GM23338 (cell line): Measurements from ENCODE around the gene MAPRE3. TPM values are rescaled to one million over a fixed set of nuclear protein-coding genes. Genes with fewer than 3 reads are reported as not detected.
A peak's percentile ranks its signal among the peaks of the same experiment; 100 is the strongest.

ENCODE experiments used
- ATAC-seq: fragments of 200-7000 bp; cut with Tn5 transposase; 3 replicates; pipeline ENCODE4 v1.9.1; 2020
- DNase-seq: peaks from one replicate; pipeline ENCODE4 v3.0.0-alpha.2; 2015; ENCODE audit warnings: low spot score
- H2AFZ ChIP-seq: fragments of 200-600 bp; sonication (generic); 2 replicates; pipeline ENCODE4 v1.8.0; 2016; ENCODE audit warnings: antibody characterized with exemption, mild to moderate bottlenecking, moderate library complexity
- H3F3A ChIP-seq: fragments of 200-600 bp; sonication (generic); replicated peaks from 2 replicates; pipeline ENCODE4 v1.8.0; 2017; ENCODE audit warnings: antibody characterized with exemption, mixed run types, low read depth
- H3K27ac ChIP-seq: fragments of 200-600 bp; sonication (generic); 2 replicates; pipeline ENCODE4 v1.6.1; 2016; ENCODE audit warnings: low read depth
- H3K27me3 ChIP-seq: fragments of 200-600 bp; sonication (generic); 2 replicates; pipeline ENCODE4 v1.8.0; 2016; ENCODE audit warnings: mild to moderate bottlenecking, mixed run types, moderate library complexity; ENCODE audit not compliant: insufficient read depth
- H3K36me3 ChIP-seq: fragments of 200-600 bp; sonication (generic); 2 replicates; pipeline ENCODE4 v1.8.0; 2016; ENCODE audit warnings: mild to moderate bottlenecking; ENCODE audit not compliant: insufficient read depth
- H3K4me1 ChIP-seq: fragments of 200-600 bp; sonication (generic); 2 replicates; pipeline ENCODE4 v1.8.0; 2016; ENCODE audit warnings: mild to moderate bottlenecking, moderate library complexity; ENCODE audit not compliant: insufficient read depth
- H3K4me2 ChIP-seq: fragments of 200-600 bp; sonication (generic); 2 replicates; pipeline ENCODE4 v1.7.1; 2017; ENCODE audit warnings: mixed run types
- H3K4me3 ChIP-seq: fragments of 200-600 bp; sonication (generic); 2 replicates; pipeline ENCODE4 v1.6.1; 2016; ENCODE audit warnings: mixed run types
- H3K79me2 ChIP-seq: fragments of 200-600 bp; sonication (generic); replicated peaks from 2 replicates; pipeline ENCODE4 v1.8.0; 2017; ENCODE audit warnings: mild to moderate bottlenecking; ENCODE audit not compliant: insufficient read depth
- H3K9me2 ChIP-seq: fragments of 200-600 bp; sonication (generic); 2 replicates; pipeline ENCODE4 v1.8.0; 2017; ENCODE audit not compliant: insufficient read depth
- H4K20me1 ChIP-seq: fragments of 200-600 bp; sonication (generic); replicated peaks from 2 replicates; pipeline ENCODE4 v1.8.0; 2017; ENCODE audit warnings: mild to moderate bottlenecking; ENCODE audit not compliant: insufficient read depth
- H3K27ac Mint-ChIP-seq: 2 replicates; pipeline ENCODE4 v1.8.0; 2020; ENCODE audit warnings: inconsistent platforms, mild to moderate bottlenecking, moderate library complexity, mixed read lengths
- H3K27me3 Mint-ChIP-seq: 3 replicates; pipeline ENCODE4 v1.8.0; 2022; ENCODE audit warnings: low read depth, mild to moderate bottlenecking, moderate library complexity, mixed read lengths, inconsistent platforms; ENCODE audit not compliant: insufficient read depth, poor library complexity
- H3K36me3 Mint-ChIP-seq: 3 replicates; pipeline ENCODE4 v1.8.0; 2021; ENCODE audit warnings: low read depth, mild to moderate bottlenecking, inconsistent platforms, moderate library complexity, mixed read lengths
- H3K4me1 Mint-ChIP-seq: 3 replicates; pipeline ENCODE4 v1.8.0; 2020; ENCODE audit warnings: mild to moderate bottlenecking, inconsistent platforms, mixed read lengths
- H3K4me3 Mint-ChIP-seq: 3 replicates; pipeline ENCODE4 v1.8.0; 2021; ENCODE audit warnings: moderate library complexity, mild to moderate bottlenecking, inconsistent platforms, mixed read lengths
- H3K9me3 Mint-ChIP-seq: 3 replicates; pipeline ENCODE4 v1.8.0; 2020; ENCODE audit warnings: moderate library complexity, mild to moderate bottlenecking, inconsistent platforms, mixed read lengths
- CTCF ChIP-seq, 2 experiments: fragments of 200-600 bp in 1 of 2; sonication (generic) in 1 of 2; conservative IDR thresholded peaks; 2 replicates each; pipeline versions ENCODE4 v1.5.1 to v1.6.1; 2016 to 2017; ENCODE audit warnings: antibody characterized with exemption in 2 of 2, low read depth in 2 of 2, mild to moderate bottlenecking in 2 of 2, moderate library complexity in 1 of 2
- ETS1 ChIP-seq: IDR thresholded peaks from 2 replicates; pipeline ENCODE4 v1.6.1; 2016; ENCODE audit warnings: antibody characterized with exemption
- EZH2 ChIP-seq: fragments of 200-600 bp; sonication (generic); IDR thresholded peaks from one replicate; pipeline ENCODE4 v1.8.0; 2017; ENCODE audit warnings: antibody characterized with exemption, mild to moderate bottlenecking, low read depth; ENCODE audit not compliant: unreplicated experiment
- EZH2phosphoT487 ChIP-seq: fragments of 200-600 bp; sonication (generic); IDR thresholded peaks from one replicate; pipeline ENCODE4 v1.8.1; 2018; ENCODE audit warnings: antibody characterized with exemption; ENCODE audit not compliant: unreplicated experiment
- JUNB ChIP-seq: IDR thresholded peaks from one replicate; pipeline ENCODE4 v1.6.1; 2016; ENCODE audit warnings: antibody characterized with exemption; ENCODE audit not compliant: unreplicated experiment
- REST ChIP-seq: IDR thresholded peaks from one replicate; pipeline ENCODE4 v1.6.1; 2018; ENCODE audit warnings: antibody characterized with exemption; ENCODE audit not compliant: unreplicated experiment
- ZNF114 ChIP-seq: fragments of 250-450 bp; sonication (Bioruptor Pico); IDR thresholded peaks from 2 replicates; pipeline ENCODE4 v1.5.0; 2020; ENCODE audit warnings: mild to moderate bottlenecking, moderate library complexity
- ZNF331 ChIP-seq: fragments of 250-450 bp; sonication (Bioruptor Pico); IDR thresholded peaks from 2 replicates; pipeline ENCODE4 v1.5.0; 2020; ENCODE audit warnings: low read depth, mild to moderate bottlenecking, moderate library complexity
- ZNF462 ChIP-seq: fragments of 250-450 bp; sonication (Bioruptor Pico); IDR thresholded peaks from 2 replicates; pipeline ENCODE4 v1.5.0; 2020; ENCODE audit warnings: mild to moderate bottlenecking, moderate library complexity
- polyA plus RNA-seq: library from polyadenylated mRNA; unstranded; fragments of >200 nt; fragmentation: Nextera tagmentation; extraction: Ambion mirVana; gene quantifications from 2 replicates; pipeline ENCODE4 v1.2.1, GENCODE V29; 2016
- total RNA-seq: library from RNA; depleted of rRNA; stranded (reverse); fragments of >200 nt; shearing (Covaris generic); gene quantifications from 2 replicates; pipeline ENCODE4 v1.2.3, GENCODE V29; 2014

The MAPRE3 gene
- total and polyA plus RNA-seq, 2 experiments from 2014 or later, result 3.3 to 4.5 TPM

GRCh38 chr2:26975656-26976055 lies 5.2 kb downstream of the MAPRE3 start:
- no peak for TF ChIP-seq JUNB
- no peak for TF ChIP-seq ETS1
- no peak for TF ChIP-seq CTCF (conservative IDR thresholded peaks at IDR 0.05; ENCODE audit: low read depth in 2 of 2)
- TF ChIP-seq ZNF114 (CRISPR knock-in tag), result no peak
- TF ChIP-seq ZNF462 (CRISPR knock-in tag), result no peak
- TF ChIP-seq ZNF331 (CRISPR knock-in tag), result no peak
- no peak for TF ChIP-seq REST
- no peak for TF ChIP-seq EZH2phosphoT487
- TF ChIP-seq EZH2, result no peak
- H3K4me3 ChIP-seq, result no peak overlapping the region
- H2AFZ ChIP-seq, result no peak overlapping the region
- 0 out of 2 replicates have a peak, but pooled peaks cover 12% of the 10 kb centered on the region for H3F3A ChIP-seq
- no peak overlapping the region for H3K27ac ChIP-seq
- ATAC-seq (no peak), DNase-seq (no peak)
- H3K9me3 Mint-ChIP-seq, result no peaks in the 10 kb centered on the region; the same call in 2 of the 3 replicates
- peaks cover 8% of the 10 kb centered on the region for H3K27me3 Mint-ChIP-seq
- H3K4me1 Mint-ChIP-seq, result peaks cover 33% of the 10 kb centered on the region
- H3K27me3 ChIP-seq, result peaks cover 15% of the 10 kb centered on the region
- no peaks in the 10 kb centered on the region for H3K36me3 Mint-ChIP-seq
- no peak overlapping the region for H3K27ac Mint-ChIP-seq
- no peaks in the 10 kb centered on the region for H3K36me3 ChIP-seq
- H3K4me2 ChIP-seq, result peak overlapping the region; percentile 60; the same call in 1 of the 2 replicates
- no peak overlapping the region for H3K4me3 Mint-ChIP-seq
- H3K4me1 ChIP-seq, result peaks cover 13% of the 10 kb centered on the region; the same call in 1 of the 2 replicates
- no peaks in the 10 kb centered on the region for H3K9me2 ChIP-seq
- H3K79me2 ChIP-seq, result no peaks in the 10 kb centered on the region
- H4K20me1 ChIP-seq, result no peaks in the 10 kb centered on the region
